Measurements from ENCODE around the gene DNAJB8.
A peak's percentile ranks its signal among the peaks of the same experiment; 100 is the strongest.

DNAJB8 gene

GRCh38 chr3:128496019-128496601 is 29.4 kb upstream of the DNAJB8 start:
- TF ChIP-seq MYC (IDR thresholded peaks at IDR 0.05; ENCODE audit: low read depth, low read length) = no peak
- no peak for TF ChIP-seq MAX (IDR thresholded peaks at IDR 0.05; ENCODE audit: low read depth, low read length)
- TF ChIP-seq CTCF (IDR thresholded peaks at IDR 0.05; ENCODE audit: low read depth, low read length) = no peak
- no peak for TF ChIP-seq POLR2A (IDR thresholded peaks at IDR 0.05; ENCODE audit: extremely low read depth, insufficient read length)

GRCh38 chr3:128495435-128495970 is 28.8 kb upstream of the DNAJB8 start:
- DNase-seq (ENCODE audit: low read depth) = peak; percentile 37
- no peak for TF ChIP-seq MAX (IDR thresholded peaks at IDR 0.05; ENCODE audit: low read depth, low read length)
- TF ChIP-seq MYC (IDR thresholded peaks at IDR 0.05; ENCODE audit: low read depth, low read length) = no peak
- TF ChIP-seq POLR2A (IDR thresholded peaks at IDR 0.05; ENCODE audit: extremely low read depth, insufficient read length) = no peak
- no peak for TF ChIP-seq CTCF (IDR thresholded peaks at IDR 0.05; ENCODE audit: low read depth, low read length)
- H3K4me3 ChIP-seq (ENCODE audit: low read depth, low read length) = no peak overlapping the region

More at GRCh38 chr3:128496019-128496601, 29.4 kb upstream of the DNAJB8 start:
- no peak overlapping the region for H3K4me3 ChIP-seq (ENCODE audit: low read depth, low read length)
- DNase-seq (ENCODE audit: low read depth) = no peak

- DNase-seq (ENCODE audit: low read depth) = no peak
- H3K4me3 ChIP-seq (ENCODE audit: low read depth, low read length) = no peak overlapping the region
- TF ChIP-seq CTCF (IDR thresholded peaks at IDR 0.05; ENCODE audit: low read depth, low read length) = no peak
- no peak for TF ChIP-seq MAX (IDR thresholded peaks at IDR 0.05; ENCODE audit: low read depth, low read length)
- TF ChIP-seq POLR2A (IDR thresholded peaks at IDR 0.05; ENCODE audit: extremely low read depth, insufficient read length) = no peak
- TF ChIP-seq MYC (IDR thresholded peaks at IDR 0.05; ENCODE audit: low read depth, low read length) = no peak
These were observed 27.6 kb upstream of the DNAJB8 start for GRCh38 chr3:128494367-128494650.

- H3K4me3 ChIP-seq (ENCODE audit: low read depth, low read length) = peak overlapping the region; percentile 88
- no peak for TF ChIP-seq CTCF (IDR thresholded peaks at IDR 0.05; ENCODE audit: low read depth, low read length)
- no peak for TF ChIP-seq MYC (IDR thresholded peaks at IDR 0.05; ENCODE audit: low read depth, low read length)
- TF ChIP-seq MAX (IDR thresholded peaks at IDR 0.05; ENCODE audit: low read depth, low read length) = no peak; the same call in 1 of the 2 replicates
- no peak for TF ChIP-seq POLR2A (IDR thresholded peaks at IDR 0.05; ENCODE audit: extremely low read depth, insufficient read length)
- DNase-seq (ENCODE audit: low read depth) = peak; percentile 57
These were observed 27.1 kb upstream of the DNAJB8 start for GRCh38 chr3:128493570-128494366.

GRCh38 chr3:128492671-128493569 is 26.2 kb upstream of the DNAJB8 start, which contains the start of gene GATA2:
Gene GATA2, minus strand, starts transcription at chr3:128493201. Its CDS starts 6,170 bp downstream, at chr3:128487031.
- H3K4me3 ChIP-seq (ENCODE audit: low read depth, low read length) = peak within 1 kb of the TSS; percentile 88
- DNase-seq (ENCODE audit: low read depth) = peak; percentile 84
- TF ChIP-seq MAX (IDR thresholded peaks at IDR 0.05; ENCODE audit: low read depth, low read length) = peak; percentile 36
- peak; percentile 69 for TF ChIP-seq MYC (IDR thresholded peaks at IDR 0.05; ENCODE audit: low read depth, low read length)
- TF ChIP-seq CTCF (IDR thresholded peaks at IDR 0.05; ENCODE audit: low read depth, low read length) = no peak
- TF ChIP-seq POLR2A (IDR thresholded peaks at IDR 0.05; ENCODE audit: extremely low read depth, insufficient read length) = peak; percentile 74

Measured in NB4 (cell line).